DND-41 (cell line): ENCODE data around the gene DLG2.

Experiments
- CTCF ChIP-seq: IDR thresholded peaks from 2 replicates; pipeline ENCODE4 v1.5.1; 2012; ENCODE audit warnings: borderline replicate concordance, low read length, moderate library complexity, mild to moderate bottlenecking; ENCODE audit not compliant: poor library complexity, severe bottlenecking; ENCODE audit errors: extremely low read depth
- EZH2 ChIP-seq: IDR thresholded peaks from 3 replicates; pipeline ENCODE4 v1.6.1; 2012; ENCODE audit warnings: borderline replicate concordance, low read depth, mild to moderate bottlenecking, moderate library complexity, low read length, inconsistent platforms; ENCODE audit not compliant: severe bottlenecking

- TF ChIP-seq EZH2, result no peak
- TF ChIP-seq CTCF, result no peak
Measured at GRCh38 chr11:84691830-84692229, 935.3 kb downstream of the DLG2 start.
